MCF 10A (cell line): ENCODE measurements around the gene NAP1L2. TPM values are rescaled to one million over a fixed set of nuclear protein-coding genes. Genes with fewer than 3 reads are reported as not detected.
A peak's percentile ranks its signal among the peaks of the same experiment; 100 is the strongest.

Experiments used
- Bru-seq: library from RNA; stranded (reverse); fragments of 400-500 nt; gene quantifications from one replicate; lab custom pipeline; 2021; lab: Mats Ljungman, UMichigan
- BruChase-seq, 2 experiments: library from RNA; stranded (reverse); fragments of 400-500 nt; gene quantifications; one replicate each; lab custom pipeline; 2021; lab: Mats Ljungman, UMichigan
- BruUV-seq: library from RNA; stranded (reverse); fragments of 400-500 nt; replicated peaks from 2 replicates; lab custom pipeline; 2021; lab: Mats Ljungman, UMichigan
- CTCF ChIA-PET: fragments of 300-600 bp; sonication (Branson Sonifier 250); formaldehyde crosslinking; extraction: SDS; loops from one replicate; lab custom pipeline; 2021; ENCODE audit warnings: antibody characterized with exemption, inconsistent platforms; lab: Yijun Ruan, JAX
- POLR2A ChIA-PET: fragments of 300-600, 350-650 bp; sonication (Branson Sonifier 250); formaldehyde crosslinking; extraction: SDS; loops from one replicate; lab custom pipeline; 2020; ENCODE audit warnings: antibody characterized with exemption, inconsistent platforms; lab: Yijun Ruan, JAX
- DNase-seq: peaks from one replicate; pipeline ENCODE4 v3.0.0-alpha.2; 2018; ENCODE audit not compliant: unreplicated experiment
- H3K27ac Mint-ChIP-seq: one replicate; pipeline ENCODE4 v1.8.0; 2022; ENCODE audit warnings: mild to moderate bottlenecking, low read depth, mixed read lengths; ENCODE audit not compliant: unreplicated experiment
- H3K27me3 Mint-ChIP-seq: one replicate; pipeline ENCODE4 v1.8.0; 2022; ENCODE audit warnings: mixed read lengths; ENCODE audit not compliant: insufficient read depth, unreplicated experiment
- H3K36me3 Mint-ChIP-seq: one replicate; pipeline ENCODE4 v1.8.0; 2022; ENCODE audit warnings: mild to moderate bottlenecking, moderate library complexity, mixed read lengths; ENCODE audit not compliant: insufficient read depth, unreplicated experiment
- H3K4me1 Mint-ChIP-seq: one replicate; pipeline ENCODE4 v1.8.0; 2022; ENCODE audit warnings: mixed read lengths; ENCODE audit not compliant: insufficient read depth, unreplicated experiment
- H3K4me3 Mint-ChIP-seq: one replicate; pipeline ENCODE4 v1.8.0; 2022; ENCODE audit warnings: mild to moderate bottlenecking, moderate library complexity, mixed read lengths; ENCODE audit not compliant: unreplicated experiment
- H3K9me3 Mint-ChIP-seq: one replicate; pipeline ENCODE4 v1.8.0; 2022; ENCODE audit warnings: mixed read lengths; ENCODE audit not compliant: unreplicated experiment
- CTCF ChIP-seq: fragments of 200-600 bp; IDR thresholded peaks from one replicate; pipeline ENCODE4 v1.8.0; 2022; ENCODE audit warnings: antibody characterized with exemption, mild to moderate bottlenecking; ENCODE audit not compliant: unreplicated experiment
- intact Hi-C: fragments of 100-400 bp; cut with micrococcal nuclease; formaldehyde crosslinking; loops from 2 replicates; pipeline ENCODE4 v1.14.1; 2022
- long read RNA-seq: library from polyadenylated mRNA; stranded (forward); transcript quantifications from one replicate; pipeline ENCODE4 v2.0.0, GENCODE V29; 2022
- total RNA-seq: library from RNA; stranded (reverse); gene quantifications from 2 replicates; pipeline ENCODE4 v1.2.3, GENCODE V29; 2022

Gene NAP1L2
- total RNA-seq: not detected in 2 replicates
- not detected for Bru-seq, nascent RNA
- not detected for BruChase-seq, experiment 1, labeled RNA remaining after a 6-hour chase
- BruChase-seq, experiment 2, labeled RNA remaining after a 2-hour chase: percentile 27 among the genes with signal in this experiment
- long read RNA-seq: 0 reads

- no peak for DNase-seq
- no peaks in the 10 kb centered on the region for H3K4me1 Mint-ChIP-seq
- peak within 1 kb of the TSS; percentile 54 for H3K4me3 Mint-ChIP-seq
- intact Hi-C loops: no loop called here
- no peaks in the 10 kb centered on the region for H3K36me3 Mint-ChIP-seq
- peaks cover 61% of the 10 kb centered on the region for H3K27me3 Mint-ChIP-seq
- BruUV-seq: no TSS peak
- no peak for TF ChIP-seq CTCF
- no peak within 1 kb of the TSS for H3K27ac Mint-ChIP-seq
- ChIA-PET POLR2A (no interaction called here), CTCF (no interaction called here)
- H3K9me3 Mint-ChIP-seq: no peaks in the 10 kb centered on the region
Measured at GRCh38 chrX:73214426-73215094, at the start of gene NAP1L2. NAP1L2 (minus strand) TSS chrX:73214851; CDS start chrX:73214492, 359 bp downstream.

- ChIA-PET CTCF (interaction anchor here (1.0 kb wide), 1 partner anchor 88 kb away, joined by 3 read pairs; no protein-coding TSS in a partner anchor), POLR2A (no interaction called here)
- Mint-ChIP-seq H3K36me3 (no peaks in the 10 kb centered on the region), H3K4me1 (no peaks in the 10 kb centered on the region), H3K27ac (no peak overlapping the region), H3K9me3 (no peaks in the 10 kb centered on the region), H3K4me3 (no peak overlapping the region), H3K27me3 (peaks cover 56% of the 10 kb centered on the region)
- DNase-seq: peak; percentile 31
- peak; percentile 26 for TF ChIP-seq CTCF
- no TSS peak for BruUV-seq
- intact Hi-C loops: no loop called here
Measured at GRCh38 chrX:73262991-73263390, 48.3 kb upstream of the NAP1L2 start.

GRCh38 chrX:73239242-73239641, 24.6 kb upstream of the NAP1L2 start:
- no TSS peak for BruUV-seq
- Mint-ChIP-seq H3K4me1 (no peaks in the 10 kb centered on the region), H3K36me3 (no peaks in the 10 kb centered on the region), H3K4me3 (no peak overlapping the region), H3K27me3 (peaks cover 32% of the 10 kb centered on the region), H3K9me3 (peaks cover 11% of the 10 kb centered on the region), H3K27ac (no peak overlapping the region)
- CTCF ChIA-PET: no interaction called here
- DNase-seq: no peak
- intact Hi-C loops: no loop called here
- no peak for TF ChIP-seq CTCF
- POLR2A ChIA-PET: no interaction called here

- Mint-ChIP-seq H3K27me3 (peaks cover 57% of the 10 kb centered on the region), H3K4me1 (no peaks in the 10 kb centered on the region), H3K4me3 (no peak overlapping the region), H3K27ac (no peak overlapping the region), H3K36me3 (no peaks in the 10 kb centered on the region), H3K9me3 (peaks cover 4% of the 10 kb centered on the region)
- ChIA-PET POLR2A (no interaction called here), CTCF (no interaction called here)
- intact Hi-C loops: no loop called here
- no TSS peak for BruUV-seq
- no peak for DNase-seq
- no peak for TF ChIP-seq CTCF
Measured at GRCh38 chrX:73217621-73218020, 3.0 kb upstream of the NAP1L2 start.
